GM12878 (cell line): ENCODE data around the gene PMS1. TPM values are rescaled to one million over a fixed set of nuclear protein-coding genes. Genes with fewer than 3 reads are reported as not detected.
"Not testable (repeated sequence)": the region's sequence is repeated elsewhere in the genome, so short reads cannot be mapped to it uniquely, and the experiment has no call there.

ENCODE experiments used
- ATAC-seq: fragments of 200-7000 bp; cut with Tn5 transposase; 3 replicates; pipeline ENCODE4 v1.9.1; 2020; ENCODE audit warnings: mild to moderate bottlenecking, moderate library complexity
- BruUV-seq: library from RNA; stranded (reverse); fragments of 400-500 nt; replicated peaks from 2 replicates; lab custom pipeline; 2021; lab: Mats Ljungman, UMichigan
- CTCF ChIA-PET: fragments of 300-600 bp; sonication (Branson Sonifier 250); formaldehyde crosslinking; extraction: SDS; loops from one replicate; lab custom pipeline; 2021; ENCODE audit warnings: inconsistent platforms; lab: Yijun Ruan, JAX
- POLR2A ChIA-PET: fragments of 350-600 bp; formaldehyde crosslinking; extraction: SDS; loops from one replicate; lab custom pipeline; 2021; ENCODE audit warnings: inconsistent platforms; lab: Charles Lee
- RAD21 ChIA-PET: fragments of 300-600 bp; sonication (Branson Sonifier 250); formaldehyde crosslinking; loops from one replicate; lab custom pipeline; 2023; ENCODE audit warnings: antibody characterized with exemption; ENCODE audit not compliant: unreplicated experiment; lab: Charles Lee
- SMC1A ChIA-PET: fragments of 300-600 bp; sonication (Branson Sonifier 250); formaldehyde crosslinking; loops from one replicate; lab custom pipeline; 2023; ENCODE audit not compliant: unreplicated experiment, uncharacterized antibody; lab: Charles Lee
- DNase-seq: peaks from one replicate; pipeline ENCODE4 v3.0.0-alpha.2; 2011; ENCODE audit warnings: low read depth, low spot score
- FAIRE-seq: peaks from 3 replicates; lab custom pipeline; 2011; peaks lifted over from hg19 to GRCh38; lab: Jason Lieb, UNC
- H2AFZ ChIP-seq: 2 replicates; pipeline ENCODE4 v1.6.0; 2011; ENCODE audit warnings: low read depth, low read length, control low read depth; ENCODE audit not compliant: control insufficient read depth
- H3K27ac ChIP-seq: 2 replicates; pipeline ENCODE4 v1.5.1; 2011; ENCODE audit warnings: control low read depth; ENCODE audit not compliant: control insufficient read depth, insufficient read depth
- H3K27me3 ChIP-seq, 2 experiments: replicated peaks in 1 of 2; 2 replicates each; pipeline versions ENCODE4 v1.6.0 to v1.6.1; 2011; ENCODE audit warnings: low read length in 1 of 2; ENCODE audit not compliant: control insufficient read depth in 2 of 2, insufficient read depth in 2 of 2
- H3K36me3 ChIP-seq, 2 experiments: 2 replicates each; pipeline ENCODE4 v1.5.1; 2011; ENCODE audit warnings: low read length in 1 of 2; ENCODE audit not compliant: control insufficient read depth in 2 of 2, insufficient read depth in 2 of 2
- H3K4me1 ChIP-seq: 2 replicates; pipeline ENCODE4 v1.6.1; 2011; ENCODE audit warnings: mild to moderate bottlenecking, low read length, moderate library complexity, mixed read lengths; ENCODE audit not compliant: control insufficient read depth, insufficient read depth
- H3K4me2 ChIP-seq: 2 replicates; pipeline ENCODE4 v1.6.0; 2011; ENCODE audit warnings: control low read depth; ENCODE audit not compliant: control insufficient read depth, insufficient read depth
- H3K4me3 ChIP-seq: fragments of 200-600 bp; sonication (generic); 2 replicates; pipeline ENCODE4 v1.5.1; 2016
- H3K79me2 ChIP-seq: 2 replicates; pipeline ENCODE4 v1.6.0; 2011; ENCODE audit warnings: low read length; ENCODE audit not compliant: control insufficient read depth, insufficient read depth
- H3K9ac ChIP-seq: 2 replicates; pipeline ENCODE4 v1.8.0; 2011; ENCODE audit warnings: low read length, control low read depth, mixed read lengths; ENCODE audit not compliant: control insufficient read depth, insufficient read depth
- H3K9me3 ChIP-seq: replicated peaks from 3 replicates; pipeline ENCODE4 v1.5.1; 2011; ENCODE audit warnings: mild to moderate bottlenecking, low read length; ENCODE audit not compliant: control insufficient read depth, insufficient read depth
- H4K20me1 ChIP-seq: 2 replicates; pipeline ENCODE4 v1.6.0; 2011; ENCODE audit not compliant: control insufficient read depth, insufficient read depth
- BCL11A ChIP-seq: IDR thresholded peaks from 2 replicates; pipeline ENCODE4 v1.6.1; 2011; ENCODE audit warnings: low read depth, low read length
- GATAD2B ChIP-seq: fragments of 450-650 bp; conservative IDR thresholded peaks from 2 replicates; pipeline ENCODE4 v1.6.1; 2017; ENCODE audit warnings: low read depth, mild to moderate bottlenecking, moderate library complexity
- LARP7 ChIP-seq: fragments of 450-650 bp; IDR thresholded peaks from 2 replicates; pipeline ENCODE4 v1.6.1; 2017; ENCODE audit warnings: mild to moderate bottlenecking
- SMARCA5 ChIP-seq: fragments of 450-650 bp; IDR thresholded peaks from 2 replicates; pipeline ENCODE4 v1.6.1; 2017; ENCODE audit warnings: mild to moderate bottlenecking
- SRF ChIP-seq, 2 experiments: IDR thresholded peaks; 2 replicates each; pipeline ENCODE4 v1.6.1; 2011; ENCODE audit warnings: low read depth in 2 of 2, low read length in 2 of 2, mild to moderate bottlenecking in 1 of 2, moderate library complexity in 1 of 2
- ZNF622 ChIP-seq: fragments of 450-650 bp; IDR thresholded peaks from 2 replicates; pipeline ENCODE4 v1.6.1; 2017; ENCODE audit warnings: mild to moderate bottlenecking, inconsistent platforms
- ZSCAN29 ChIP-seq: fragments of 450-650 bp; IDR thresholded peaks from 2 replicates; pipeline ENCODE4 v1.6.1; 2017; ENCODE audit warnings: mild to moderate bottlenecking, moderate library complexity
- WGBS: methylation state at CpG from one replicate; pipeline ENCODE4 v1.1.6; 2016; ENCODE audit warnings: low lambda C conversion rate; ENCODE audit not compliant: insufficient replicate concordance, insufficient coverage; ENCODE audit errors: missing lambda C conversion rate; 5-methylcytosine and 5-hydroxymethylcytosine counted together
- in situ Hi-C: fragments of 300-500 bp; cut with MboI; formaldehyde crosslinking; loops from 9 replicates; pipeline ENCODE4 v1.14.3; 2018; ENCODE audit warnings: mixed read lengths
- intact Hi-C: fragments of 100-400 bp; cut with micrococcal nuclease; formaldehyde crosslinking; loops from one replicate; pipeline ENCODE4 v1.14.2; 2022; ENCODE audit not compliant: unreplicated experiment
- polyA plus RNA-seq, 11 experiments: library from polyadenylated mRNA; depleted of rRNA in 4 of 11; unstranded in 6 of 11; stranded (reverse) in 5 of 11; fragments of >200 nt; fragmentation: Nextera tagmentation in 4 of 11; fragmentation: Illumina TruSeq in 1 of 11; extraction: Ambion mirVana in 4 of 11; extraction: Trizol in 1 of 11; gene quantifications; 1 replicate in 1 of 11; 2 replicates in 10 of 11; pipeline versions ENCODE4 v1.2.1 to v1.2.3, GENCODE V29; 2011 to 2016; ENCODE audit warnings: inconsistent platforms in 2 of 11, missing spikeins in 2 of 11, low read depth in 1 of 11
- total RNA-seq, 4 experiments: library from RNA; depleted of rRNA in 3 of 4; stranded (reverse); fragments of >200 nt in 3 of 4; fragmentation: Illumina TruSeq in 1 of 4; extraction: Trizol in 1 of 4; gene quantifications; 2 replicates each; pipeline versions ENCODE4 v1.2.1 to v1.2.3, GENCODE V29; 2013 to 2021
- TF ChIP-seq, protein P1 (sequence below): fragments of 450-650 bp; IDR thresholded peaks from 2 replicates; pipeline ENCODE4 v1.6.1; 2016; ENCODE audit warnings: mild to moderate bottlenecking
- TF ChIP-seq, protein P2 (sequence below): fragments of 450-650 bp; IDR thresholded peaks from 2 replicates; pipeline ENCODE4 v1.6.1; 2017; ENCODE audit warnings: mild to moderate bottlenecking
- TF ChIP-seq, protein P3 (sequence below): IDR thresholded peaks from 2 replicates; pipeline ENCODE4 v1.6.1; 2012; ENCODE audit warnings: low read depth, low read length, improper control_type of control experiment

Gene PMS1
- total and polyA plus RNA-seq, 10 of the 15 experiments (the other 5 are each of a cell fraction or from before 2014, with no cell fraction given) = 18.7 to 50.6 (median 29.5) TPM

DNA sequence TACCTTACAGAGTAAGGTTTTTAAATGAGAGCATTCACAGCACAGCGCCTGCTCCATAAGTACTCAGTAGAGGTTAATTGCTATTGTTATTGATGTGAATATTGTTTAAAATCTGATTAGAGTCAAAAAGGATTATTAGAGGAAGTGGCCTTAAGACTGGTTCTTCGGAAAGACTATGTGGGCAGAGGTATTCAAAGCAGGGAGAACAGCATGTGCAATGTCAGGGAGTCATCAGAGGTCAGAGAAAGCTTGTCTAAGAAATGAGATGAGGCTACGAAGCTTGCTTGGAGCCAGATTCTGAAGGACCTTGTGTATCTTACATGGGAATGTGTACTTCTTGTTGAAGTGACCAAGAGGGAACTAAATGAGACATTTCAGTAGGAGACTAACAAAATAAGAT, 49.8 kb downstream of the PMS1 start (continued):
- no peak for TF ChIP-seq SMARCA5

DNA sequence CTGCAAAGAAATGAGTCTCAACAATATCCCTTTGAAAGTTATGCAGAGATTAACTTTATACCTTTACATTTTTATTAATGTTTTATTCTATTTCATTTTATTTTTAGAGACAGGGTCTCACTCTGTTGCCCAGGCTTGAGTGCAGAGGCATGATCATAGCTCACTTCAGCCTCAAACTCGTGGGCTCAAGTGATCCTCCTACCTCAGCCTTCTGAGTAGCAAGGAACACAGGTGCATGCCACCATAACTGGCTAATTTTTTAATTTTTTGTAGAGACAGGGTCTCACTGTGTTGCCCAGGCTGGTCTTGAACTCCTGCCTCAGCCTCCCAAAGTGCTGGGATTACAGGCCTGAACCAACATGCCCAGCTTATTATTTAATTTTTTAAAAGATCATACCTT, 50.4 kb downstream of the PMS1 start:
- BruUV-seq, H3K4me2 ChIP-seq, DNase-seq, H3K79me2 ChIP-seq, H3K9me3 ChIP-seq, ATAC-seq, H3K27ac ChIP-seq, H3K4me1 ChIP-seq, H3K9ac ChIP-seq, H3K4me3 ChIP-seq, H3K36me3 ChIP-seq, H3K27me3 ChIP-seq, H4K20me1 ChIP-seq, CTCF ChIA-PET, POLR2A ChIA-PET, FAIRE-seq, RAD21 ChIA-PET, in situ Hi-C loops, intact Hi-C loops, H2AFZ ChIP-seq: not testable (repeated sequence)
- SMC1A ChIA-PET = interaction anchor here (1.2 kb wide), 1 partner anchor 15 kb away, joined by 3 read pairs; no protein-coding TSS in a partner anchor
- 96% methylated on average over 1 of the region's 1 CpG for WGBS

DNA sequence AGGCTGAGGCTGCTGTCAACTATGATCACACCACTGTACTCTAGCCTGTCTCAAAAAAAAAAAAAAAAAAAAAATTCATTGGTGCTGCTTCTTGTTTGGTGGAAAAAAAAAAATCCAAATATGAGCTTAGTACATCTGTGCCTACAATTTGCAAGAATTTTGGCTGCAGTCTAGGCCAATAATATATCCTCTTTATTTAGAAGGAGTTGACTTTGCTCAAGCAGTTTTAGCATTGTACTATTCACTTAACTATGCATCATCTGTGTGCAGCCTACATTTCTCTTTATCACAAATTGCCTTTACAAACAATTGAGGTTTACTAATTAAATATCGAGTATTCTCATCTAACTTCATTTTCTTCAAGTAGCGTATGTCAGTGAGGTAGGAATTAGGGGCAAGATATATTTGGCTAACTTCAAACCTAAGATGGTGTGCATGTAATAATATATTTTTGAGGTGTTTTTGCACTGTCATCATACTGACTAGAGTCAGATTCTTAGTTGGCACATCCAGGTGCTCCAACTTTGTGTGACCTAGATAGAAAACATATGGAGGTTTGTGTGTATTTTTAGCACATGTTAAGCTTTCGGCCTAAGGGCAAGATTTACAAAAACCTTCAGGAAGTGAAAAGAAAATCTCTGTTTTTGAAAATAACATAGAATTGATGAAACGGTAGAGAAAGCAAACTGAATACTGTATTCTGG, 51.8 kb downstream of the PMS1 start:
- no peak overlapping the region for H3K9ac ChIP-seq
- BruUV-seq = no TSS peak
- 93% methylated on average over 4 of the region's 4 CpGs for WGBS
- H3K36me3 ChIP-seq = peaks cover 0 to 3% of the 10 kb centered on the region in 2 experiments; a peak in 1 of 4 replicates
- DNase-seq = no peak
- intact Hi-C loops = no loop called here
- peak; percentile 23 for FAIRE-seq
- no peak overlapping the region for H3K27ac ChIP-seq
- no peaks in the 10 kb centered on the region for H4K20me1 ChIP-seq
- no peak overlapping the region for H2AFZ ChIP-seq
- H3K4me2 ChIP-seq = no peak overlapping the region
- H3K4me1 ChIP-seq = peaks cover 2% of the 10 kb centered on the region; the same call in 1 of the 2 replicates
- POLR2A ChIA-PET = interaction anchor here (0.6 to 0.7 kb wide), 2 partner anchors 27 to 509 kb away, joined by 3 to 5 read pairs; no protein-coding TSS in a partner anchor
- RAD21 ChIA-PET = no interaction called here
- no peaks in the 10 kb centered on the region; the same call in 1 of the 3 replicates for H3K9me3 ChIP-seq
- in situ Hi-C loops = no loop called here
- H3K27me3 ChIP-seq = no peaks in the 10 kb centered on the region
- ATAC-seq = no peak
- SMC1A ChIA-PET = interaction anchor here (0.6 to 1.6 kb wide), 4 partner anchors 12 to 36 kb away, joined by 3 read pairs; no protein-coding TSS in a partner anchor
- CTCF ChIA-PET = interaction anchor here (0.6 to 1.2 kb wide), 2 partner anchors 13 to 85 kb away, joined by 3 read pairs; no protein-coding TSS in a partner anchor
- H3K79me2 ChIP-seq = no peaks in the 10 kb centered on the region
- H3K4me3 ChIP-seq = no peak overlapping the region
- TF ChIP-seq LARP7 = no peak
- TF ChIP-seq ZNF622 = no peak
- no peak for TF ChIP-seq SRF (IDR thresholded peaks at IDR 0.05; ENCODE audit: low read depth in 2 of 2, low read length in 2 of 2)
- TF ChIP-seq, protein P1, sequence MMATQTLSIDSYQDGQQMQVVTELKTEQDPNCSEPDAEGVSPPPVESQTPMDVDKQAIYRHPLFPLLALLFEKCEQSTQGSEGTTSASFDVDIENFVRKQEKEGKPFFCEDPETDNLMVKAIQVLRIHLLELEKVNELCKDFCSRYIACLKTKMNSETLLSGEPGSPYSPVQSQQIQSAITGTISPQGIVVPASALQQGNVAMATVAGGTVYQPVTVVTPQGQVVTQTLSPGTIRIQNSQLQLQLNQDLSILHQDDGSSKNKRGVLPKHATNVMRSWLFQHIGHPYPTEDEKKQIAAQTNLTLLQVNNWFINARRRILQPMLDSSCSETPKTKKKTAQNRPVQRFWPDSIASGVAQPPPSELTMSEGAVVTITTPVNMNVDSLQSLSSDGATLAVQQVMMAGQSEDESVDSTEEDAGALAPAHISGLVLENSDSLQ = no peak
- no peak for TF ChIP-seq GATAD2B
- TF ChIP-seq, protein P2, sequence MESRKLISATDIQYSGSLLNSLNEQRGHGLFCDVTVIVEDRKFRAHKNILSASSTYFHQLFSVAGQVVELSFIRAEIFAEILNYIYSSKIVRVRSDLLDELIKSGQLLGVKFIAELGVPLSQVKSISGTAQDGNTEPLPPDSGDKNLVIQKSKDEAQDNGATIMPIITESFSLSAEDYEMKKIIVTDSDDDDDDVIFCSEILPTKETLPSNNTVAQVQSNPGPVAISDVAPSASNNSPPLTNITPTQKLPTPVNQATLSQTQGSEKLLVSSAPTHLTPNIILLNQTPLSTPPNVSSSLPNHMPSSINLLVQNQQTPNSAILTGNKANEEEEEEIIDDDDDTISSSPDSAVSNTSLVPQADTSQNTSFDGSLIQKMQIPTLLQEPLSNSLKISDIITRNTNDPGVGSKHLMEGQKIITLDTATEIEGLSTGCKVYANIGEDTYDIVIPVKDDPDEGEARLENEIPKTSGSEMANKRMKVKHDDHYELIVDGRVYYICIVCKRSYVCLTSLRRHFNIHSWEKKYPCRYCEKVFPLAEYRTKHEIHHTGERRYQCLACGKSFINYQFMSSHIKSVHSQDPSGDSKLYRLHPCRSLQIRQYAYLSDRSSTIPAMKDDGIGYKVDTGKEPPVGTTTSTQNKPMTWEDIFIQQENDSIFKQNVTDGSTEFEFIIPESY = no peak
- no peak for TF ChIP-seq ZSCAN29
- TF ChIP-seq, protein P3, sequence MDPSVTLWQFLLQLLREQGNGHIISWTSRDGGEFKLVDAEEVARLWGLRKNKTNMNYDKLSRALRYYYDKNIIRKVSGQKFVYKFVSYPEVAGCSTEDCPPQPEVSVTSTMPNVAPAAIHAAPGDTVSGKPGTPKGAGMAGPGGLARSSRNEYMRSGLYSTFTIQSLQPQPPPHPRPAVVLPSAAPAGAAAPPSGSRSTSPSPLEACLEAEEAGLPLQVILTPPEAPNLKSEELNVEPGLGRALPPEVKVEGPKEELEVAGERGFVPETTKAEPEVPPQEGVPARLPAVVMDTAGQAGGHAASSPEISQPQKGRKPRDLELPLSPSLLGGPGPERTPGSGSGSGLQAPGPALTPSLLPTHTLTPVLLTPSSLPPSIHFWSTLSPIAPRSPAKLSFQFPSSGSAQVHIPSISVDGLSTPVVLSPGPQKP = no peak
- TF ChIP-seq BCL11A = no peak
